Astrocyte (in vitro differentiated cells and primary cell): Measurements from ENCODE around the gene INO80E.

Experiments used
- CTCF ChIP-seq: IDR thresholded peaks from 2 replicates; pipeline ENCODE4 v1.5.1; 2011; ENCODE audit warnings: low read depth, mild to moderate bottlenecking, inconsistent platforms, low read length, moderate library complexity; ENCODE audit not compliant: insufficient read depth
- EZH2 ChIP-seq: IDR thresholded peaks from 2 replicates; pipeline ENCODE4 v1.6.1; 2012; ENCODE audit warnings: mild to moderate bottlenecking, low read length, inconsistent platforms; ENCODE audit not compliant: insufficient read depth

- TF ChIP-seq CTCF (no peak), EZH2 (no peak)
Observed at GRCh38 chr16:29983420-29984136, 12.5 kb upstream of the INO80E start.
